ENCODE data around the gene TMEM114.

The TMEM114 gene

GRCh38 chr16:8589900-8590688 lies at the start of gene TMEM114:
Gene TMEM114 (minus strand): TSS chr16:8590511. CDS start chr16:8589838, 673 bp downstream.
- DNase-seq, result no peak

GRCh38 chr16:8639694-8640093 lies 49.4 kb upstream of the TMEM114 start:
- no peak for DNase-seq

- no peak for DNase-seq
Measured at GRCh38 chr16:8634991-8635736, 44.9 kb upstream of the TMEM114 start.

- peak in 5 of 14 donors; percentile 4 to 38 (median 10) for DNase-seq
Measured at GRCh38 chr16:8632675-8633182, 42.4 kb upstream of the TMEM114 start.

- no peak for DNase-seq
Measured at GRCh38 chr16:8631818-8632465, 41.6 kb upstream of the TMEM114 start.

- DNase-seq, result no peak
Measured at GRCh38 chr16:8631373-8631772, 41.1 kb upstream of the TMEM114 start.

- DNase-seq, result no peak
Measured at GRCh38 chr16:8630255-8630953, 40.1 kb upstream of the TMEM114 start.

- no peak for DNase-seq
Measured at GRCh38 chr16:8628981-8629725, 38.8 kb upstream of the TMEM114 start.

- DNase-seq, result no peak
Measured at GRCh38 chr16:8627456-8627855, 37.1 kb upstream of the TMEM114 start.

GRCh38 chr16:8626946-8627345 lies 36.6 kb upstream of the TMEM114 start:
- DNase-seq, result no peak

GRCh38 chr16:8625491-8626087 lies 35.3 kb upstream of the TMEM114 start:
- no peak for DNase-seq

- DNase-seq, result no peak
Measured at GRCh38 chr16:8623634-8624033, 33.3 kb upstream of the TMEM114 start.

- no peak for DNase-seq
Measured at GRCh38 chr16:8622315-8622656, 32.0 kb upstream of the TMEM114 start.

- DNase-seq, result peak in 13 of 14 donors; percentile 42 to 91 (median 75)
Measured at GRCh38 chr16:8621572-8622314, 31.4 kb upstream of the TMEM114 start, which contains the start of gene METTL22. Gene METTL22 (plus strand): TSS chr16:8621698. CDS start chr16:8625666, 3,968 bp downstream.

GRCh38 chr16:8621222-8621571 lies 30.9 kb upstream of the TMEM114 start:
- DNase-seq, result no peak

GRCh38 chr16:8620535-8620934 lies 30.2 kb upstream of the TMEM114 start:
- DNase-seq, result no peak

GRCh38 chr16:8619671-8620370 lies 29.5 kb upstream of the TMEM114 start:
- DNase-seq, result no peak

GRCh38 chr16:8614435-8615029 lies 24.2 kb upstream of the TMEM114 start:
- DNase-seq, result no peak

GRCh38 chr16:8611886-8612600 lies 21.7 kb upstream of the TMEM114 start:
- no peak for DNase-seq
